Stimulated activated CD8-positive, alpha-beta memory T cell treated with anti-CD3 and anti-CD28 coated beads, Interleukin-15, amount 100 ng/mL, for 4 hours (primary cell): Measurements from ENCODE around the gene CERK.
"Not testable (repeated sequence)": the region's sequence is repeated elsewhere in the genome, so short reads cannot be mapped to it uniquely, and the experiment has no call there.

Source experiments
- DNase-seq, 2 donors: peaks; one replicate each; pipeline ENCODE4 v3.0.0-alpha.2; 2020; ENCODE audit warnings: low read depth in 2 of 2

Gene CERK

GRCh38 chr22:46649141-46650077, 88.6 kb downstream of the CERK start:
- DNase-seq = no peak

DNA sequence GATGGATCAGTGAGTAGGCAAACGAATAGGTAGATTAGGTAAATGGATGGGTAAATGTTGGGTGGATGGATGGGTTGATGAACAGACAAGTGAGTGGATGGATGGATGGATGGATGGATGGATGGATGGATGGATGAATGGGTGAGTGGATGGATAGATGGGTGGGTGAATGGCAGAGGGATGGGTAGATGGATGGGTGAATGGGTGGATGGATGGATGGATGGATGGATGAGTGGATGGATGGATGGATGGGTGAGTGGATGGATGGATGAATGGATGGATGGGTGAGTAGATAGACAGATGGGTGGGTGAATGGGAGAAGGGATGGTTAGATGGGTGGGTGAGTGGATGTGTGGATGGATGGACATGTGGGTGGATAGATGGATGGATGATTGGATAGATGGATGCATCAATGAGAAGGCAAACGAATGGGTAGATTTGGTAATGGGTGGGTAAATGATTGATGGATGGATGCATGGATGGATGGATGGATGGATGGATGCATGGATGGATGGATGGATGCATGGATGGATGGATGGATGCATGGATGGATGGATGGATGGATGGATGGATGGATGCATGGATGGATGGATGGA, 89.7 kb downstream of the CERK start:
- DNase-seq = not testable (repeated sequence)

- no peak for DNase-seq
Observed at GRCh38 chr22:46646531-46647215, 91.4 kb downstream of the CERK start.

DNA sequence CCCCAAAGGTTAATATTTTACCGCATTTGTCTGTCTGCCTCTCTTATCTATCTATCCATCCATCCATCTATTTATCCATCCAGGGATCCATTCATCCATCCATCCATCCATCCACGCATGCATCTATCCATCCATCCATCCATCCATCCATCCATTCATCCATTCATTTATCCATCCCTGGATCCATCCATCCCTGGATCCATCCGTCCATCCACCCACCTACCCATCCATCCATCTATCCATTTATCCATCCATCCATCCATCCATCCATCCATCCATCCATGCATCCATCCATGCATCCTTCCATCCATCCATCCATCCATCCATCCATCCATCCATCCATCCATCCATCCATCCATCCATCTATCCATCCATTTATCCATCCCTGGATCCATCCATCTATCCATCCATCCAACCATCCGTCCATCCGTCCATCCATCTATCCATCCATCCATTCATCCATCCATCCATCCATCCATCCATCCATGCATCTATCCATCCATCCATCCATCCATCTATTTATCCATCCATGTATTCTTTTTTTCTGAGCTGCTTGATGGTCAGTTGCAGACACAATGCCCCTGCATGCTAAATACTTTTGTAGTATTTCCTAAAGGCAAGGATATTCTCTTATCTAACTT, 95.1 kb downstream of the CERK start:
- DNase-seq = not testable (repeated sequence)

- no peak for DNase-seq
Observed at GRCh38 chr22:46641811-46642266, 96.2 kb downstream of the CERK start.

DNA sequence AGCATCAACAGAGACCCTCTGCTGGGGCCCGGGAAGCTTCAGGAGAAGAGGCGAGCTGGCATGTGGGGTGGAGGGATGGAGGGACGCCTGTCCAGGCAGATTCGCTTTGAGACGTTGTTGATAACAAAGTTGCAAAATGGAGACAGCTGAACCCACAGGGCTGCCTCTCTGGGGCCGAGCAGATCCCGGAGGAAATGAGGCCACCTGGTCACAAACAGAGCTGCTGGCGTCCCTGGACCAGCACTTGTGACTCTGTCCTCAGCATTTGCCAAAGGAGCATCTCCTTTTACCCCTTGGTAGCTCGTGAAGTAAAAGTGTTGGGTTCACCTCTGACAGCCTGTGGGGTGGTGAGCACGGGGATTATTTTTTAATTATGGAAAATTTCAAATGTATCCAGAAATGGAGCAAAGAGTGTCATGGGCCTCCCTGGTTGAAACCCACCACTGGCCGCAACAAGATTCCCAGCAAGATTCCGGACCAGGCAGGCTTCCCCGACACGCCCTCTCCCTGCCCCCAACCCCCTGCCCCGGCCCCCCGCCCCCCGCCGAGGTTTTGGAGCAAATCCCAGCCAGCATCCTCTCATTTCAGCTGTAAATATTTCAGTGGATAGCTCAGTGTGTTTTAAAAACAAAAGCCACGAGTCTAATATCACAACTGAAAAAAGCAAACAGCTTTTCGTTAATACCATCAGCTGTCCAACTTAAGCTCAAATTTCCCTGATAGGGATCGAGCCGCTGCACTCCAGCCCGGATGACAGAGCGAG, 97.6 kb downstream of the CERK start:
- DNase-seq = no peak

DNA sequence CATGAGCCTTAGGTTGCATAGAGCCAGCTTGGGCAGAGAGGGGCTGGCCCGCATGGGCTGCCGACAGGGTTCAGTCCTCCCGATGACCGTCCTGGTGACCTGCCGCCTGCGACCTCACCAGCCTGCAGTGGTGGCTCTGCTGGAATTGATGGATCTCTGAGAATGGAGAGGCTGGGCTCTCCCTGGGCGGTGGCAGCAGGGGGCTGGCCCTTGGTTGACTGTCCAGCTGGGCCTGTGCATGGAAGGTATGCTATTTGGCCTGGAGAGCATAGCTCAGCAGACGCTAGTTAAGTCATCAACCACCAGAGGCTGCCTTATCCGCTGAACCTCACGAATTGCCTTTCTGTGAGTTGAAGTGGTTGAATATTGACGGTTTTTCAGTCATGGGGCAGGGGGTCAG, 98.2 kb downstream of the CERK start:
- no peak for DNase-seq

DNA sequence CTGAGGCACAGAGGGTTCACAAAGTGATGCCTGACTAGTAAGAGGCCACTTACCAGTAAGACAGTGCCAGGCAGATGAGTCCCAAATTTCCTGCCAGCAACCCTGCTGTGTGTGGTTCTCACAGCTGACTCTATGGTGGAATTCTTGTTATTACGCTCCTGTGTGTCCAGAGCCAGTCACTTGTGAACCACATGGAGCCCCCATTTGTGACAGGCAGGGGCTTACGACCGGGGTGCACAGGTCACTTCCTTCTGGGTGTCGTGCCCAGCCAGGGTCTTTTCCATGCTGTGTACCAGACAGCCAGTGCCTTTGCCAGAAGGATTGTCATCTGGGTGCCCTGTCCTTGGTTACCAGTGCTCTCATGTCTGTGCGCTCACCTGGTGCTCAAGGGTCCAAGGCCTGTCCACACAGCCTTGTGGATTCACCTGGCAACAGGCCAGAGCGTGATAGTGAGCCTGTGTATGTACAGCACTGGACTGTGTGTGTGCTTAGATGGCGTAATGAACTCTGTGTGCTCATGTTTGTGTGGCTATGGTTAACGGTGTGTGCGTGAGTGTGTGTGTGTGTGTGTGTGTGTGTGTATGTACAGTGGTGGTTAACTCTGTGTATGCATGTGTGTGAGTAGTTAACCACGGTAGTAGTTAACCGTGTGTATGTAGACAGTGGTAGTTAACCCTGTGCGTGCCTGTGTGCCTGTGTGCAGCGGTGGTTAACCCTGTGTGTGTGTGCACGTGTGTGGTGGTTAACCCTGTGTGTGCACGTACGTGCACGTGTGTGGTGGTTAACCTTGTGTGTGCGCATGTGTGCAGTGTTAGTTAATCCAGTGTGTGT, 99.2 kb downstream of the CERK start:
- no peak for DNase-seq

GRCh38 chr22:46637711-46638600, 100.1 kb downstream of the CERK start:
- DNase-seq = no peak

DNA sequence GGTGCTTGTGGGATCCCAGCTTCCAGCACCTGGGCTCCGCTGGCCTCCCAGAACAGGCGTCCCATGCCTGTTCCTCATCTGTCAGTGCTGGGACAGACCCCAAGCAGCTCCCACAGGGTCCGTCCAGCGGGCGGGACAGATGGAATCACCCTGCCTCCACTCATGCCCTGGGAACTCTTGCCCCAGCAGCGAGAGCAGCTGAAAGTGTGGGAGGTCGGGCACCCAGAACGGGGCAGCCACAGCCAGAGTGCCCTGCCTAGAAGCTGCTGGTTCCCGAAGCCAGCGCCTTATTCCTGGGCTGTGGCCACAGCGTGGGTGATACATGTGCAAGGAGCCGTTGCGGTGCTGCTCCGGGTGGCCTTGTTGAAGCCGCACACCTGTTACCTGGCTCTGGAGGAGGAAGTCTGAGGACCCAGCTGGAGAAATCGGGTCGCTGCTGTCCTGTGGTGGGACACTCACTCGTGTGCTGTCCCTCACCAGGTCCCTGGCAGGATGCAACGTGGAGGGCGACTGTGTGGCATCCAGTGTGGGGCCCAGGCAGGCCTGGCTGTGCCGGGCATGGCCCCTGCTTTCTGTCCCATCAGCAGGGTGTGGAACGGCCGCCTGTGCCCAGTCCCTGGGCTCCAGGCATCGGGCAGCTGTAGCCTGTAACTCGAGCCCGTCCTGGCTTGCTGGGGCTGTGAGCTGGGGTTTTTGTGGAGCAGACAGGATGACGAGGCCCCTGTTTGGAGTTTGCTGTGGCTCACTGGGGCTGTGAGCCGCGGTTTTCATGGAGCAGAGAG, 101.6 kb downstream of the CERK start:
- DNase-seq = no peak

- DNase-seq = no peak
Observed at GRCh38 chr22:46635756-46636155, 102.3 kb downstream of the CERK start.

DNA sequence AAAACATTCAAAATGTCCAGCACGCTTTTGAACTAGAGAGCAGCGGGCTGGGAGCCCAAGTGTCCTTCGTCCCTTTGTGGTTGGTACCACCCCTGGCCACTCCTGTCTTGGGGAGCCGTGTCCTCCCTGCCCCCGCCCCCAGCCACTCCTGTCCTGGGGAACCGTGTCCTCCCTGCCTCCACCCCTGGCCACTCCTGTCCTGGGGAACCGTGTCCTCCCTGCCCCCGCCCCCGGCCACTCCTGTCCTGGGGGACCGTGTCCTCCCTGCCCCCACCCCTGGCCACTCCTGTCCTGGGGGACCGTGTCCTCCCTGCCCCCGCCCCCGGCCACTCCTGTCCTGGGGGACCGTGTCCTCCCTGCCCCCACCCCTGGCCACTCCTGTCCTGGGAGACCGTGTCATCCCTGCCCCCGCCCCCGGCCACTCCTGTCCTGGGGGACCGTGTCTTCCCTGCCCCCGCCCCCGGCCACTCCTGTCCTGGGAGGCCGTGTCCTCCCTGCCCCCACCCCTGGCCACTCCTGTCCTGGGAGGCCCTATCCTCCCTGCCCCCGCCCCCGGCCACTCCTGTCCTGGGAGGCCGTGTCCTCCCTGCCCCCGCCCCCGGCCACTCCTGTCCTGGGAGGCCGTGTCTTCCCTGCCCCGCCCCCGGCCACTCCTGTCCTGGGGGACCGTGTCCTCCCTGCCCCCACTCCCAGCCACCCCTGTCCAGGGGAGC, 102.9 kb downstream of the CERK start:
- DNase-seq = not testable (repeated sequence)
